Osteocyte (in vitro differentiated cells): Measurements from ENCODE around the gene CMPK2. TPM values are rescaled to one million over a fixed set of nuclear protein-coding genes. Genes with fewer than 3 reads are reported as not detected.

Experiments used
- DNase-seq: peaks from one replicate; pipeline ENCODE4 v3.0.0; 2021; ENCODE audit warnings: mixed read lengths; ENCODE audit not compliant: unreplicated experiment; ENCODE audit errors: extremely low spot score
- H3K27ac Mint-ChIP-seq: one replicate; pipeline ENCODE4 v1.8.0; 2021; ENCODE audit warnings: mild to moderate bottlenecking, mixed read lengths; ENCODE audit not compliant: unreplicated experiment
- H3K27me3 Mint-ChIP-seq: one replicate; pipeline ENCODE4 v1.8.0; 2021; ENCODE audit warnings: mixed read lengths; ENCODE audit not compliant: unreplicated experiment
- H3K36me3 Mint-ChIP-seq: one replicate; pipeline ENCODE4 v1.8.0; 2021; ENCODE audit warnings: mixed read lengths; ENCODE audit not compliant: unreplicated experiment
- H3K4me1 Mint-ChIP-seq: one replicate; pipeline ENCODE4 v1.8.0; 2021; ENCODE audit warnings: mixed read lengths; ENCODE audit not compliant: unreplicated experiment
- H3K4me3 Mint-ChIP-seq: one replicate; pipeline ENCODE4 v1.8.0; 2021; ENCODE audit warnings: mild to moderate bottlenecking, moderate library complexity, mixed read lengths; ENCODE audit not compliant: unreplicated experiment
- H3K9me3 Mint-ChIP-seq: one replicate; pipeline ENCODE4 v1.8.0; 2021; ENCODE audit warnings: mixed read lengths; ENCODE audit not compliant: unreplicated experiment
- total RNA-seq: library from RNA; stranded (reverse); gene quantifications from 2 replicates; pipeline ENCODE4 v1.2.1, GENCODE V29; 2021
- TF ChIP-seq, protein P1 (sequence below): fragments of 200-600 bp; sonication (generic); IDR thresholded peaks from 2 replicates; pipeline ENCODE4 v1.5.0; 2021; ENCODE audit warnings: antibody characterized with exemption, mild to moderate bottlenecking, moderate library complexity

CMPK2 gene
- total RNA-seq, 1 donor from 2014 or later = 1.1 TPM

DNA sequence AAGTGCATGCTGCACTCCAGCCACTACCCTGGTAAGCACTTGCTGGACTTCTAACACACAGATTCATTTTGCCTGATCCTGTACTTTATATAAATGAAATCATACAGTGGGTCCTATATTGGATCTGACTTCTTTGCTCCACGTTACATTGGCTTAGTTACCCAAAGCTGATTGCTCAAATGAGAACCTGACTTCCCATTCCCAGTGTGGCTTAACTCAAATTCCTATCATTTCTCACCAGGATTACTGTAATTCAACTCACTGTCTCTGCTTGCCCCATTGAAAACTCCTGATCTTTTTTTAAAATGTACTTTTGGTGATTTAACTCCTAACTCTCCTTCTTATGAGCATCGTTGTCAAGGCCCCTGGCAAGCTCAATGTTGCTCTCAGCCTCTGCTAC lies 13.3 kb upstream of the CMPK2 start:
- no peak overlapping the region for H3K27ac Mint-ChIP-seq
- H3K9me3 Mint-ChIP-seq = peaks cover 2% of the 10 kb centered on the region
- H3K27me3 Mint-ChIP-seq = peaks cover 26% of the 10 kb centered on the region
- no peaks in the 10 kb centered on the region for H3K4me1 Mint-ChIP-seq
- H3K36me3 Mint-ChIP-seq = no peaks in the 10 kb centered on the region
- TF ChIP-seq, protein P1, sequence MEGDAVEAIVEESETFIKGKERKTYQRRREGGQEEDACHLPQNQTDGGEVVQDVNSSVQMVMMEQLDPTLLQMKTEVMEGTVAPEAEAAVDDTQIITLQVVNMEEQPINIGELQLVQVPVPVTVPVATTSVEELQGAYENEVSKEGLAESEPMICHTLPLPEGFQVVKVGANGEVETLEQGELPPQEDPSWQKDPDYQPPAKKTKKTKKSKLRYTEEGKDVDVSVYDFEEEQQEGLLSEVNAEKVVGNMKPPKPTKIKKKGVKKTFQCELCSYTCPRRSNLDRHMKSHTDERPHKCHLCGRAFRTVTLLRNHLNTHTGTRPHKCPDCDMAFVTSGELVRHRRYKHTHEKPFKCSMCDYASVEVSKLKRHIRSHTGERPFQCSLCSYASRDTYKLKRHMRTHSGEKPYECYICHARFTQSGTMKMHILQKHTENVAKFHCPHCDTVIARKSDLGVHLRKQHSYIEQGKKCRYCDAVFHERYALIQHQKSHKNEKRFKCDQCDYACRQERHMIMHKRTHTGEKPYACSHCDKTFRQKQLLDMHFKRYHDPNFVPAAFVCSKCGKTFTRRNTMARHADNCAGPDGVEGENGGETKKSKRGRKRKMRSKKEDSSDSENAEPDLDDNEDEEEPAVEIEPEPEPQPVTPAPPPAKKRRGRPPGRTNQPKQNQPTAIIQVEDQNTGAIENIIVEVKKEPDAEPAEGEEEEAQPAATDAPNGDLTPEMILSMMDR = no peak
- DNase-seq = no peak
- H3K4me3 Mint-ChIP-seq = no peak overlapping the region

DNA sequence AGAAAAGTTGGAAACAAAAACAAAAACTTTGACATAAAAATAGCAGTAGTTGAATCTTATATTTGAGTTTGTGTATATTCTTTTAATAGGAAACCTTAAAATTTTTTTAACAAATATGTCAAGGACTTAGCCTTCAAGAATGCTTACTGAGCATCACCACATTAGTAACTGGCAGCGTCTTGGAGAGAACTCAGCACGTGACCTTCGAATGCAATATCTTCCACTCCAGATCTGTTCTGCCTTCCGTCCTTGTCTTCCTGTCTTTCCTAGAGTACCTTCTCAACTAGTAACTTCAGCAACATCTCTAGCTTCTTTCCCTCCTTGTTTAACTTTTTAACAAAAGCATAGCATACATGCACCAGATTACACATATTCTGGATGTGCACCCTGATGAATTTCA lies 12.8 kb upstream of the CMPK2 start:
- DNase-seq = no peak
- Mint-ChIP-seq H3K9me3 (peaks cover 4% of the 10 kb centered on the region), H3K27ac (no peak overlapping the region), H3K4me3 (no peak overlapping the region), H3K36me3 (no peaks in the 10 kb centered on the region), H3K4me1 (no peaks in the 10 kb centered on the region), H3K27me3 (peaks cover 27% of the 10 kb centered on the region)
- TF ChIP-seq, protein P1 = no peak

DNA sequence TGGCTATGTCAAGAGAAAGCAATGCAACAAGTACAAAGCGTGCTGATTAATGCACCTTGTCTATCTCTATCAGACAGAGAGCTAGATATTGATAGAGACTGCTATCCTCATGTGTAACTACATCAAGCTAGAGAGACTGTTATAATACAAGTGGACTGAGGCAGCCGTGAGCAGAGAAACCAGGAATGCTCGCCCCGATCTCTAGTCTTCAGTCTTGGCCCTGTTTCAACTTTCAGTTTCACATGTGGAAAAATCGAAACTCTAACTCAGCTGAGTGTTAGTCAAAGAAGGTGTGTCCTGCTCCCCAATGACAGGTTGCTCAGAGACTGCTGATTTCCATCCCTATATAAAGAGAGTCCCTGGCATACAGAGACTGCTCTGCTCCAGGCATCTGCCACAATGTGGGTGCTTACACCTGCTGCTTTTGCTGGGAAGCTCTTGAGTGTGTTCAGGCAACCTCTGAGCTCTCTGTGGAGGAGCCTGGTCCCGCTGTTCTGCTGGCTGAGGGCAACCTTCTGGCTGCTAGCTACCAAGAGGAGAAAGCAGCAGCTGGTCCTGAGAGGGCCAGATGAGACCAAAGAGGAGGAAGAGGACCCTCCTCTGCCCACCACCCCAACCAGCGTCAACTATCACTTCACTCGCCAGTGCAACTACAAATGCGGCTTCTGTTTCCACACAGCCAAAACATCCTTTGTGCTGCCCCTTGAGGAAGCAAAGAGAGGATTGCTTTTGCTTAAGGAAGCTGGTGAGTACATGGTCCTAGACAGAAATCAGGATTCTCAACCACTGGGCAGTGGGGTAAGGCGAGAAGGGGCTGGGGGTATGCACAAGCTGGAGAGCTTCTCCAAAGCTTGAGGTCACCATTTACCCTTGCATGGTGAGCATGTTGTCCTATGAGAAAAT lies 11.9 kb upstream of the CMPK2 start, which contains the start of gene RSAD2:
TSS of gene RSAD2 (plus strand) at position 376 of the 903 bp plus-strand sequence. CDS start at position 400, 24 bp downstream.
- Mint-ChIP-seq H3K27me3 (peaks cover 31% of the 10 kb centered on the region), H3K4me3 (peak within 1 kb of the TSS; percentile 4), H3K4me1 (no peaks in the 10 kb centered on the region), H3K27ac (no peak within 1 kb of the TSS), H3K36me3 (no peaks in the 10 kb centered on the region), H3K9me3 (peaks cover 4% of the 10 kb centered on the region)
- DNase-seq = no peak
- TF ChIP-seq, protein P1 = no peak

DNA sequence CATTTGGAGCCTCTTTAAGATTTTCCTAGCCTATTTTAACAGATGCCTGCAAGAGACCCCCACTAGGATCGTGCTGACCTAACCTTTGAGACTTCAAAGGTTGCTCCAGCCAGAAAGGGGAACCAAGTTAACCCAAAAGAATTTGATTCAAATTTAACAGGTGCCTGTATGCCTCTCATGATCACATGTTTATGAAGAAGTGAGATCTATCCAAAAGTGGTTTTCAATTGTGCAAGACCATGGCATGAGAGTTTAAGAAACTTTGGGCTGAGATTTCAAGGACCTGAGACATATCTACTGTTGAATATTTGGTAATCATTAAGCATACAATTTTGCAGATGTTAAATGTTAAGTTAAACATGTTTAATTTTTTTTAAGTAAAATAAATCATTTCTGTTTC lies 10.6 kb upstream of the CMPK2 start:
- Mint-ChIP-seq H3K27me3 (peaks cover 35% of the 10 kb centered on the region), H3K9me3 (peaks cover 4% of the 10 kb centered on the region), H3K4me3 (no peak overlapping the region)

DNA sequence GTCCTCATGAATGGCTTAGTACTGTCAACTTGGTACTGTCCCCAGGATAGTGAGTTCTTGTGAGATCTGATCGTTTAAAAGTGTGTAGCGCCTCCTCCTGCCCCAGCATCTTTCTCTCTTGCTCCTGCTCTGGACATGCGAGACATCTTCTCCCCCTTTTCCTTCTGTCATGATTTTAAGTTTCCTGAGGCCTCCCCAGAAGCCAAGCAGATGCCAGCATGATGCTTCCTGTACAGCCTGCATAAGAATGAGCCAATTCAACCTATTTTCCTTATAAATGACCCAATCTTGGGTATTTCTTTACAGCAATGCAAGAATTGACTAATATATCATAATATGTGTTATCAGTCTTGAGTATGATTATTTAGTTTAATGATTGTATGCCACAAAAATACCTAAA lies 8.3 kb upstream of the CMPK2 start:
- Mint-ChIP-seq H3K27ac (no peak overlapping the region), H3K9me3 (peaks cover 4% of the 10 kb centered on the region), H3K4me1 (no peaks in the 10 kb centered on the region), H3K4me3 (no peak overlapping the region), H3K36me3 (no peaks in the 10 kb centered on the region), H3K27me3 (peaks cover 40% of the 10 kb centered on the region)
- no peak for DNase-seq
- TF ChIP-seq, protein P1 = no peak

More for the DNA sequence above, 10.6 kb upstream of the CMPK2 start:
- Mint-ChIP-seq H3K36me3 (no peaks in the 10 kb centered on the region), H3K4me1 (no peaks in the 10 kb centered on the region), H3K27ac (no peak overlapping the region)
- TF ChIP-seq, protein P1 = no peak
- no peak for DNase-seq
